IPS-20b (cell line): ENCODE results near the gene PPARA.

Experiments used
- H3K27ac ChIP-seq: one replicate; pipeline ENCODE4 v1.5.1; 2013; ENCODE audit warnings: low read length
- H3K27me3 ChIP-seq: 2 replicates; pipeline ENCODE4 v1.6.1; 2013; ENCODE audit warnings: mild to moderate bottlenecking, low read length, inconsistent platforms; ENCODE audit not compliant: insufficient read depth
- H3K36me3 ChIP-seq: 2 replicates; pipeline ENCODE4 v1.6.1; 2013; ENCODE audit warnings: low read depth, mild to moderate bottlenecking, inconsistent platforms, low read length, moderate library complexity; ENCODE audit not compliant: insufficient read depth
- H3K4me1 ChIP-seq: 2 replicates; pipeline ENCODE4 v1.6.1; 2013; ENCODE audit warnings: mild to moderate bottlenecking, control low read depth, inconsistent platforms, low read length, moderate library complexity; ENCODE audit not compliant: insufficient read depth
- H3K4me3 ChIP-seq: 2 replicates; pipeline ENCODE4 v1.5.1; 2013; ENCODE audit warnings: mild to moderate bottlenecking, low read length, inconsistent platforms
- H3K9ac ChIP-seq: 2 replicates; pipeline ENCODE4 v1.6.1; 2013; ENCODE audit warnings: low read depth, mild to moderate bottlenecking, inconsistent platforms, low read length, moderate library complexity
- H3K9me3 ChIP-seq: 2 replicates; pipeline ENCODE4 v1.6.1; 2013; ENCODE audit warnings: mild to moderate bottlenecking, low read depth, low read length, inconsistent platforms; ENCODE audit not compliant: insufficient read depth

The PPARA gene

DNA sequence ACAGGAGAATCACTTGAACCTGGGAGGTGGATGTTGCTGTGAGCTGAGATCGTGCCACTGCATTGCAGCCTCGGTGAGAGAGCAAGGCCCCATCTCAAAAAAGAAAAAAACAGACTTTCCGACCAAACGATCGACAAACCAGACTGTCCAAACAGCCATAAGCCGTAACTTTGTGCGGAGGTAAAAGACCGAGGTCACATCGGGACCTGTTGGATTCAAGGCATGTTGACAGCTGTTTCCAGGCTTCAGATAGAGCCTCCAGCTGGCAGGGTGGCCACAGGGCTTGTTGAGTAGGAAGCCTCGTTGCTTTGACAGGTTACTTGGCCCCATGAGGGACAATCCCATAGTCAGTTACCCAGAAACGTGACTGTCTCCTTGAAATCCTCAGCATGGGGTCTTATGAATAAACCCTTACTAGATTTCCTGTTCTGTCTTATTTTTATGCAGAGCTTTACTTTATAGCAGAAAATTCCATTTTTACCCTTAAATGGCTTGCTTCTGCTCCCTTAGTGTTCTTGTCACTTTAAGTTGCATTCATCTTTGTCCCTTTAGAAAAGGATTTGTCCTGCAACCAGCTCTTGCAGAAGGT lies 22.3 kb downstream of the PPARA start:
- Histone ChIP-seq H3K9ac (no peak overlapping the region), H3K9me3 (no peaks in the 10 kb centered on the region), H3K36me3 (no peaks in the 10 kb centered on the region), H3K27me3 (no peaks in the 10 kb centered on the region), H3K4me1 (no peaks in the 10 kb centered on the region), H3K4me3 (no peak overlapping the region), H3K27ac (no peak overlapping the region)

DNA sequence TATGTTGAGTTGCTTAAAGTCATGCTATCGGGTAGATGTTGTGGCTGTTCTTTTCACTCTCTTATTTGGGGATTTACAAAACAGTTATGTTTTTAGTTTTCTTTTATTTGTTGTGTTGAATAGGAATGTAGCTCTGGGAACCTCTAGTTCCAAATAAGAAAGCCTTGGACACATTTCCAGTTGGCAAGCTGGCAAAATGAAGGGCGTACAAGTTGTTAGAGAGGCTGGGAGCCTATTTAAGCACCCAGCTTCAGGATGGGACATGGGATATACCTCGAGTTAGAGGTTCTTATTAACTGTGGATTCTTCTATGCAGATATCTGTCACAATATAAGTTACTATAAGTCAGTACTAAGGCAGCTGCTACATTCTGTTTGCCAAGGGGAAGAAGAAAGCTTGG lies 22.8 kb downstream of the PPARA start:
- no peak overlapping the region for H3K9ac ChIP-seq
- H3K4me1 ChIP-seq, result no peaks in the 10 kb centered on the region
- no peaks in the 10 kb centered on the region for H3K27me3 ChIP-seq
- H3K36me3 ChIP-seq, result no peaks in the 10 kb centered on the region
- no peak overlapping the region for H3K4me3 ChIP-seq
- H3K27ac ChIP-seq, result no peak overlapping the region
- H3K9me3 ChIP-seq, result no peaks in the 10 kb centered on the region; the same call in 1 of the 2 replicates

DNA sequence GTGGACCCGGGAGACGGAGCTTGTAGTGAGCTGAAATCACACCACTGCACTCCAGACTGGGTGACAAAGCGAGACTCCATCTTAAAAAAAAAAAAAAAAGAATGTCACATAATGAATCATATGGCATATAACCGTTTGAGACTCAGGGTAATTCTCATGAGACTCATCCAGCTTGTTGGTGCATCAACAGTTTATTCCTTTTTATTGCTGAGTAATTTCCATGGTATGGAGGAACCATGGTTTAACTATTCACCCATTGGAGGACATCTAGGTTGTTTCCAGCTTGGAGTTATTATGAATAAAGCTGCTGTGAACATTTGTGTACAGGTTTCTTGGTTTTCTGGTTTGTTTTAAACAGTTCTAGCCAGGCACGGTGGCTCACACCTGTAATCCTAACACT lies 25.3 kb downstream of the PPARA start:
- H3K27me3 ChIP-seq, result no peaks in the 10 kb centered on the region
- no peak overlapping the region for H3K9ac ChIP-seq
- no peak overlapping the region for H3K4me3 ChIP-seq
- no peaks in the 10 kb centered on the region for H3K36me3 ChIP-seq
- H3K9me3 ChIP-seq, result peaks cover 12% of the 10 kb centered on the region
- H3K27ac ChIP-seq, result no peak overlapping the region
- H3K4me1 ChIP-seq, result no peaks in the 10 kb centered on the region

DNA sequence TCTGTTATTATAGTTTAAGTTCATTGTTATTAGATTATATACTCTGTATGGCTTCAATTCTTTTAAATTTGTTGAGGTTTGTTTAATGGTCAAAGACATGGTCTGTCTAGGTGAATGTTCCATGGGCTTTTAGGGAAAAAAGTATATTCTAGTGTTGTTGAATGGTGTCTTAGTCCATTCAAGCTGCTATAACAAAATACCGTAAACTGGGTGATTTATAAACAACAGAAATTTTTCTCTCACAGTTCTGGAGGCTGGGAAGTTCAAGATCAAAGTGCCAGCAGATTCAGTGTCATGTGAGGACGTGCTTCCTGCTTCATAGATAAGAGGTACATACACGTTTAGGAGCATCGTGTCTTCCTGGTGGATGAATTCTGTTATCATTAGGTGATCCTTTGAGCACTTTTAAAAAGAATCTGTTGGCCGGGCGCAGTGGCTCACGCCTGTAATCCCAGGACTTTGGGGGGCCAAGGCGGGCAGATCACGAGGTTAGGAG lies 26.2 kb downstream of the PPARA start:
- no peaks in the 10 kb centered on the region for H3K27me3 ChIP-seq
- H3K27ac ChIP-seq, result no peak overlapping the region
- peaks cover 21% of the 10 kb centered on the region for H3K9me3 ChIP-seq
- H3K4me3 ChIP-seq, result no peak overlapping the region
- no peaks in the 10 kb centered on the region for H3K4me1 ChIP-seq
- no peak overlapping the region for H3K9ac ChIP-seq
- H3K36me3 ChIP-seq, result no peaks in the 10 kb centered on the region

DNA sequence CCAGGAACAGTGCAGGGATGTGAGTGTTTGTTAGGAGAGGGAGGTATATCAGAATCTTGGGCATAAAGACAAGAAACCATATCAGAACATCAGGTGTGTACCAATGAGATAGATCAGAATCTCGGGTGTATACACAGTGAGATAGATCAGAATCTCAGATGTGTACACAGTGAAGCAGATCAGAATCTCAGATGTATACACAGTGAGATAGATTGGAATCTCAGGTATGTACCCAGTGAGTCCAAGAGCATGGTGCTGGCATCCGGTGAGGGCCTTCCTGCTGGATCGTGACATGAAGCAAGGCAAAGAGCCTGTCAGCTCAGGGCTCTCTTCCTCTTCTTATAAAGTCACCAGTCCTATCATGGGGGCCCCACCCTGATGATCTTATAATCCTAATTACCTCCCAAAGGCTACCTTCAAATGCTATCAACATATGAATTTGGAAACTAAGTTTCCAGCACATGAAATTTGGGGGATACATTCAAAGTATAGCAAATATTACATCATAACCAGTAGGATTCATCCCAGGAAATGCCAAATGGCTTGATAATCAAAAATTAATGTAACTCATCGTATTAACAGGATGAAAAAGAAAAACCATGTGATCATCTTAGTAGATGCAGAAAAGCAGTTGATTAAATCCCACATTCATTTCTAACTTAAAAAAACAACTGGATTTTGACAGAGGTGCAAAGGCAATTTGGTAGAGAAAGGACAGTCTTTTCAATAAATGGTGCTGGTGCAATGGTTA lies 28.6 kb downstream of the PPARA start:
- H3K9ac ChIP-seq, result no peak overlapping the region
- no peak overlapping the region for H3K4me3 ChIP-seq
- H3K4me1 ChIP-seq, result no peaks in the 10 kb centered on the region
- H3K36me3 ChIP-seq, result no peaks in the 10 kb centered on the region
- peaks cover 22% of the 10 kb centered on the region for H3K9me3 ChIP-seq
- H3K27ac ChIP-seq, result no peak overlapping the region
- H3K27me3 ChIP-seq, result no peaks in the 10 kb centered on the region

DNA sequence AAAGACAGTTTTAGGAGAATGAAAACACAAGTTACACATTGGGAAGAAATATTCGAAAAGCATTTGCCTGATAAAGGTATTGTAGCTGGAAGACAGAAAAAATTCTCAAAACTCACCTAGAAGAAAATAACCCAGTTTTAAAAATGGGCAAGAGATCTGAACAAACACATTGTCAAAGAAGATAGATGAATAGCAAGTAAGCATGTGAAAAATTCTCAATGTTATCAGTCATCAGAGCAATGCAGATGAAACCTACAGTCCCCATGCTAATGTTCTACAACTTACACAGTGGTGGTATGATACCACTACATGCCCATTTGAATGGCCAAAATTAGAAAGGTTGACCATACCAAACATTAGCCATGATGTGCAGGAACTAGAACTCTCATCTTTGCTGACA lies 29.4 kb downstream of the PPARA start:
- H3K27ac ChIP-seq, result no peak overlapping the region
- no peaks in the 10 kb centered on the region for H3K4me1 ChIP-seq
- H3K9ac ChIP-seq, result no peak overlapping the region
- H3K36me3 ChIP-seq, result no peaks in the 10 kb centered on the region
- no peak overlapping the region for H3K4me3 ChIP-seq
- no peaks in the 10 kb centered on the region for H3K27me3 ChIP-seq
- peaks cover 22% of the 10 kb centered on the region for H3K9me3 ChIP-seq

DNA sequence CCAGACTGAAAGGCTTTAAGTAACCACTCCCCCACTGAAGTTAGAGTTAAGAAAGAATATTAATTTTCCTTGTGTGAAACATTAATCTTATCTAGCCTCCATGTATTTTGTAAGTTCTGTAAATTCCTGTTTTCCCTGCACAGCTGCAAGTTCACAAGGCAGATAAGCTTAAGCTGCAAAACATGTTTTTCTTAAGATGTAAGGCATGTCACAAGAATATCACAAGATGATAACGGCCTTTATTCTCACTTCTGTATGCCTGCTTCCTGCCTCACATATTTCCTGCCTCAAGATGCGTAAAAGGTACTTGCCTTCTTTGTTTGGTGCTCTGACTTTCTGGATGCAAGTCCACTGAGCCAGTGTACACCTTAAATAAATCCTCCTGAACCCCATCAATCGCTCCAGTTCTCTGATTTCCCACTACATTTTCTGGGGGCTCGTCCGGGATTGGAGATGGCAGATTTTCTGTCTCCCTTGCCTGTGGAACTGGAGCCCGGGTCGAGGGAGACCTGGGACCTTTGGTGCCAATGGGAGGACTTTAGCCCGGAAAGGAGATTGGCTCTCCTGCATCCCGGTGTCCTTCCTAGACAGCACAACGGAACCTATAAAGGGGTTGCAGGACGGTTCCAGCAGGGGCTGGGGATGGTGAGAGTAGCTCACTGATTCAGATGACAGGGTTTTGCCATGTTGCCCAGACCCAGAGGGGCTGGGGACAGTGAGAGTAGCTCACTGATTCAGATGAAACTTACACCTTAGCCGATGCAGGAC lies 30.2 kb downstream of the PPARA start:
- Histone ChIP-seq H3K4me1 (no peaks in the 10 kb centered on the region), H3K36me3 (no peaks in the 10 kb centered on the region), H3K4me3 (no peak overlapping the region), H3K27ac (no peak overlapping the region), H3K27me3 (no peaks in the 10 kb centered on the region), H3K9me3 (peaks cover 22% of the 10 kb centered on the region), H3K9ac (no peak overlapping the region)

DNA sequence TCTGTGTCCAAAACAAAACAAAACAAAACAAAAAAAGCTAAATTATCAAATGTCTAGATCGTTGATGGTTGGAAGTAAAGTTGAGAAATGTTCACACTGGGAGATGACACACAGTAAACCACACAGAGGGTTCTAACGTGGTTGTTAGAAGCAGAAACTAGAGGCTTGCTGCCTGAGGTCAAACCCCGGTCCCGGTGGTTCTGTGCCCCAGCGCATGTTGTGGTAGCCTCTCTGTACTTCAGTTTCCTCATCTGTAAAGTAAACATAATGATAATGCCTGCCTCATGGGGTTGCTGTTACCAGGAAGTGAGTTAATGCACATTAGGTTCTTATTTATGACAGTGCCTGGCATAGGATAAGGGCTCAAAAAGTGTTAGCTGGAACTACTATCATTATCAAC lies 33.4 kb downstream of the PPARA start:
- H3K36me3 ChIP-seq, result no peaks in the 10 kb centered on the region
- H3K9me3 ChIP-seq, result peaks cover 22% of the 10 kb centered on the region
- H3K27ac ChIP-seq, result no peak overlapping the region

DNA sequence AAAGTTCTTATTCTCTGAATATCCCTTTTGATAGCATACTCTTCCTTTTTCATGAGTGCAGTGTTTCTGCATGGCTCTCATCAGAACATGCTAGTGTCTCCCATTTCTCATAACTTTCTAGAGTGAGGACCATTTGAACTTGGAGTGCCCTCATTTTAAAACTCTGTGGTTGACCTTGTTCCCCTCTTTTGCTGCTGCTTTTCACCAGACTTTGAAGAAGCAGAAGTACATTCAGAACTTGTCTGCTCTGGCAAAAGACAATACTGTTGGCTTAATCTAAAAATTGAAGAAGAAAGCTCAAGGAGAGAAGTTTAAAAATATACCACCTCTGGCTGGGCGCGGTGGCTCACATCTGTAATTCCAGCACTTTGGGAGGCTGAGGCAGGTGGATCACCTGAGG lies 35.0 kb downstream of the PPARA start:
- Histone ChIP-seq H3K27ac (no peak overlapping the region), H3K4me3 (no peak overlapping the region), H3K27me3 (no peaks in the 10 kb centered on the region), H3K4me1 (no peaks in the 10 kb centered on the region), H3K9ac (no peak overlapping the region), H3K9me3 (peaks cover 13% of the 10 kb centered on the region), H3K36me3 (no peaks in the 10 kb centered on the region)

More for the DNA sequence above, 33.4 kb downstream of the PPARA start:
- H3K9ac ChIP-seq, result no peak overlapping the region
- no peaks in the 10 kb centered on the region for H3K4me1 ChIP-seq
- no peaks in the 10 kb centered on the region for H3K27me3 ChIP-seq
- H3K4me3 ChIP-seq, result no peak overlapping the region

DNA sequence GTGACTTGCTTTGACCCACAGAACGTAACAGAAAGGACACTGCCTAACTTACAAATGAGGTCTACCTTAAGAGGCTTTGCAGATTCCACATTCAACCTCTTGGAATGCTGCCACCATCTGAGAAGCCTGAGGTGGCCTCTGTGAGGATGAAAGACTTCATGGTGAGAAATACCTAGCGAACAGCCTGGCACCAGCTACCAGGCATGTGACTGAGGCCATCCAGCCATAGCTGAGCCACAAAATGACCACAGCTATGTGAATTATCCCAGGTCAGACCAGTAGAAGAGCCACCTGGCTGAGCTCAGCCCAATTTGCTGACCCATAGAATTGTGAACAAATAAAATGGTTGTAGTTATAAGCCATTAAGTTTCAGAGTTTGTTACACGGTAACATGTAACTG lies 37.5 kb downstream of the PPARA start:
- H3K36me3 ChIP-seq, result no peaks in the 10 kb centered on the region

DNA sequence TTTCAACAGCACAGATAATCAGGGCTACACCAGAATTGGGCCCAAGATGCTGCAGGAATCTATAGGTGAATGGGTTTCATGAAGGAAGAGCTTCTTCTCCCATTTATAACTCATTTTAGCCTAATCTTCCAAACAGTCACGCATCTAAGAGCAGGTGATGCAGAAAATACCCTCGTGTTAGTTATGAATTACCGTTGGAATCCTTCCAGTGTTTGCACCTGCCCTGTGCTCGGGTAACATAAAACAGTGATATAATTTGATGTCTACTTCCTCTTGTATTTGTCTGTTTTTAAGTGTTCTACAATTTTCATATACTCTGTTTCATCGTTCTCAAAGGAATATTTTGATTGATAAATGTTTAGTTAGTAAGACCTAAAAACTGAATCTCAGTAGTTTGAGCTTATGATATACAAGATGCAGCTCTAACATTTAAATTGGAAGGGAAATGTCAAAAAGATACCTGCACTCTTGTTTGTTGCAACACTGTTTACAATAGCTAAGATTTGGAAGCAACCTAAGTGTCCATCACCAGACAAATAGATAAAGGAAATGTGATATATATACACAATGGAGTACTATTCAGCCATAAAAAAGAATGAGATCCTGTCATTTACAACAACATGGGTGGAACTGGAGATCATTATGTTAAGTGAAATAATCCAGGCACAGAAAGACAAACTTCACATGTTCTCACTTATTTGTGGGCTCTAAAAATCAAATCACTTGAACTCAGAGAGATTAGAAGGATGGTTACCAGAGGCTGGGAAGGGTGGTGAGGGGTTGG lies 42.1 kb downstream of the PPARA start:
- no peak overlapping the region for H3K4me3 ChIP-seq
- no peaks in the 10 kb centered on the region for H3K4me1 ChIP-seq
- H3K9ac ChIP-seq, result no peak overlapping the region
- H3K36me3 ChIP-seq, result no peaks in the 10 kb centered on the region
- H3K27ac ChIP-seq, result no peak overlapping the region
- no peaks in the 10 kb centered on the region for H3K27me3 ChIP-seq
- H3K9me3 ChIP-seq, result no peaks in the 10 kb centered on the region

More for the DNA sequence above, 37.5 kb downstream of the PPARA start:
- no peak overlapping the region for H3K4me3 ChIP-seq
- H3K9me3 ChIP-seq, result no peaks in the 10 kb centered on the region
- no peak overlapping the region for H3K27ac ChIP-seq
- H3K27me3 ChIP-seq, result no peaks in the 10 kb centered on the region
- H3K4me1 ChIP-seq, result no peaks in the 10 kb centered on the region
- H3K9ac ChIP-seq, result no peak overlapping the region
